ENCODE measurements around the gene CASK.
"Not testable (repeated sequence)": the region's sequence is repeated elsewhere in the genome, so short reads cannot be mapped to it uniquely, and the experiment has no call there.

The CASK gene

GRCh38 chrX:41655631-41656030 lies 267.7 kb downstream of the CASK start:
- Histone ChIP-seq H2AK5ac (ENCODE audit: low read length) (no peak overlapping the region), H3K4ac (ENCODE audit: low read depth, low read length) (no peak overlapping the region), H3K4me2 (ENCODE audit: low read length) (no peak overlapping the region), H3K4me3 (ENCODE audit: low read length) (no peak overlapping the region), H3K9ac (ENCODE audit: low read length) (no peak overlapping the region), H3K27me3 (ENCODE audit: insufficient read depth, low read length, poor library complexity) (no peaks in the 10 kb centered on the region), H2BK120ac (ENCODE audit: low read depth, low read length) (no peak overlapping the region), H3K56ac (ENCODE audit: low read length) (no peak overlapping the region), H2BK15ac (replicated peaks; ENCODE audit: low read depth) (no peak overlapping the region), H3K27ac (ENCODE audit: low read depth, low read length) (no peak overlapping the region), H3K36me3 (ENCODE audit: control insufficient read depth, insufficient read depth, low read length) (peaks cover 2% of the 10 kb centered on the region), H3K23ac (ENCODE audit: low read length) (no peak overlapping the region), H3K79me2 (ENCODE audit: control insufficient read depth, insufficient read depth, low read length) (no peaks in the 10 kb centered on the region), H3K4me1 (ENCODE audit: control insufficient read depth, low read depth, low read length) (no peaks in the 10 kb centered on the region), H3K18ac (ENCODE audit: low read length) (no peak overlapping the region), H4K5ac (ENCODE audit: low read length) (no peak overlapping the region), H3K79me1 (ENCODE audit: low read length) (no peaks in the 10 kb centered on the region), H2BK5ac (ENCODE audit: low read length) (no peak overlapping the region), H4K8ac (ENCODE audit: low read depth, low read length) (no peak overlapping the region)
- DNase-seq = no peak
- no CpG with 5 or more reads among the region's 4 CpGs for WGBS (ENCODE audit: extremely low coverage, insufficient coverage, low lambda C conversion rate)

- H2BK15ac ChIP-seq (replicated peaks; ENCODE audit: low read depth) = no peak overlapping the region
- no peak overlapping the region for H4K8ac ChIP-seq (ENCODE audit: low read depth, low read length)
- no peak overlapping the region for H3K18ac ChIP-seq (ENCODE audit: low read length)
- no peaks in the 10 kb centered on the region for H3K27me3 ChIP-seq (ENCODE audit: insufficient read depth, low read length, poor library complexity)
- no peaks in the 10 kb centered on the region for H3K4me1 ChIP-seq (ENCODE audit: control insufficient read depth, low read depth, low read length)
- no peaks in the 10 kb centered on the region for H3K36me3 ChIP-seq (ENCODE audit: control insufficient read depth, insufficient read depth, low read length)
- H2BK5ac ChIP-seq (ENCODE audit: low read length) = no peak overlapping the region
- no peaks in the 10 kb centered on the region for H3K79me2 ChIP-seq (ENCODE audit: control insufficient read depth, insufficient read depth, low read length)
- no CpG with 5 or more reads among the region's 4 CpGs for WGBS (ENCODE audit: extremely low coverage, insufficient coverage, low lambda C conversion rate)
- DNase-seq = no peak
- no peak overlapping the region for H4K5ac ChIP-seq (ENCODE audit: low read length)
- no peak overlapping the region for H2BK120ac ChIP-seq (ENCODE audit: low read depth, low read length)
- no peak overlapping the region for H3K27ac ChIP-seq (ENCODE audit: low read depth, low read length)
- no peak overlapping the region for H2AK5ac ChIP-seq (ENCODE audit: low read length)
- H3K4ac ChIP-seq (ENCODE audit: low read depth, low read length) = no peak overlapping the region
- H3K4me3 ChIP-seq (ENCODE audit: low read length) = no peak overlapping the region
- H3K23ac ChIP-seq (ENCODE audit: low read length) = no peak overlapping the region
- no peak overlapping the region for H3K4me2 ChIP-seq (ENCODE audit: low read length)
- no peak overlapping the region for H3K9ac ChIP-seq (ENCODE audit: low read length)
- no peaks in the 10 kb centered on the region for H3K79me1 ChIP-seq (ENCODE audit: low read length)
- H3K56ac ChIP-seq (ENCODE audit: low read length) = no peak overlapping the region
Measured at GRCh38 chrX:41655101-41655500, 268.3 kb downstream of the CASK start.

DNA sequence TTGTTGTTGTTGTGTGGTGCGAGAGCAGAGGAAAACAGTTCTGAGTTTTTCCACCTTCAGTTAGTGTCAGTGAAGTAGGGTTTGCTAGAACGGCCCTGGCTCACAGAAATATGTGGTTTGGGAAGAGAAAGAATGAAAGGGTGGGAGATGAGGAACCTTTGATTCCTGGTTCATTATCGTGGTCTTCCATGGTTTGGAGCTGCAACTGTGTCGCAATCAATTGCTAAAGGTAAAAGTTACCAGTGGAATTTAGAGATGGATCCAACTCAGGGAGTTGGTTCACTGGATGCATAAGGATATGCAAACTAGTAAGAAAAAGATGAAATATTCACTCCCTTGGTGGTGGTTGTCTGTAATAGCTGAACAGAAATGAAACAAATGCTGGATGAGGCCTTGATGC lies 270.2 kb downstream of the CASK start:
- Histone ChIP-seq H3K4me1 (ENCODE audit: control insufficient read depth, low read depth, low read length) (no peaks in the 10 kb centered on the region), H4K5ac (ENCODE audit: low read length) (no peak overlapping the region), H2BK15ac (replicated peaks; ENCODE audit: low read depth) (no peak overlapping the region), H3K79me1 (ENCODE audit: low read length) (no peaks in the 10 kb centered on the region), H3K4me2 (ENCODE audit: low read length) (no peak overlapping the region), H2BK120ac (ENCODE audit: low read depth, low read length) (no peak overlapping the region), H3K27me3 (ENCODE audit: insufficient read depth, low read length, poor library complexity) (no peaks in the 10 kb centered on the region), H3K36me3 (ENCODE audit: control insufficient read depth, insufficient read depth, low read length) (no peaks in the 10 kb centered on the region), H2AK5ac (ENCODE audit: low read length) (no peak overlapping the region), H4K8ac (ENCODE audit: low read depth, low read length) (no peak overlapping the region), H3K4me3 (ENCODE audit: low read length) (no peak overlapping the region), H3K4ac (ENCODE audit: low read depth, low read length) (no peak overlapping the region), H2BK5ac (ENCODE audit: low read length) (no peak overlapping the region), H3K18ac (ENCODE audit: low read length) (no peak overlapping the region), H3K56ac (ENCODE audit: low read length) (no peak overlapping the region), H3K27ac (ENCODE audit: low read depth, low read length) (no peak overlapping the region), H3K9ac (ENCODE audit: low read length) (no peak overlapping the region), H3K23ac (ENCODE audit: low read length) (no peak overlapping the region), H3K79me2 (ENCODE audit: control insufficient read depth, insufficient read depth, low read length) (no peaks in the 10 kb centered on the region)
- DNase-seq = no peak
- WGBS (ENCODE audit: extremely low coverage, insufficient coverage, low lambda C conversion rate) = no CpG with 5 or more reads among the region's 4 CpGs

GRCh38 chrX:41646201-41646600 lies 277.2 kb downstream of the CASK start:
- not testable (repeated sequence) for H3K27me3 ChIP-seq (ENCODE audit: insufficient read depth, low read length, poor library complexity); H3K27ac ChIP-seq (ENCODE audit: low read depth, low read length); H3K79me2 ChIP-seq (ENCODE audit: control insufficient read depth, insufficient read depth, low read length); H3K4me2 ChIP-seq (ENCODE audit: low read length); H3K23ac ChIP-seq (ENCODE audit: low read length); H4K5ac ChIP-seq (ENCODE audit: low read length); H3K4me1 ChIP-seq (ENCODE audit: control insufficient read depth, low read depth, low read length); H3K4ac ChIP-seq (ENCODE audit: low read depth, low read length); H3K36me3 ChIP-seq (ENCODE audit: control insufficient read depth, insufficient read depth, low read length); H3K79me1 ChIP-seq (ENCODE audit: low read length); H4K8ac ChIP-seq (ENCODE audit: low read depth, low read length); H2BK120ac ChIP-seq (ENCODE audit: low read depth, low read length); H2BK5ac ChIP-seq (ENCODE audit: low read length); H3K4me3 ChIP-seq (ENCODE audit: low read length); H3K9ac ChIP-seq (ENCODE audit: low read length); H3K18ac ChIP-seq (ENCODE audit: low read length); H3K56ac ChIP-seq (ENCODE audit: low read length); H2BK15ac ChIP-seq (replicated peaks; ENCODE audit: low read depth); H2AK5ac ChIP-seq (ENCODE audit: low read length); DNase-seq
- no CpG with 5 or more reads among the region's 2 CpGs for WGBS (ENCODE audit: extremely low coverage, insufficient coverage, low lambda C conversion rate)

GRCh38 chrX:41634284-41634683 lies 289.1 kb downstream of the CASK start:
- no peak overlapping the region for H3K23ac ChIP-seq (ENCODE audit: low read length)
- H3K79me1 ChIP-seq (ENCODE audit: low read length) = no peaks in the 10 kb centered on the region
- H3K79me2 ChIP-seq (ENCODE audit: control insufficient read depth, insufficient read depth, low read length) = no peaks in the 10 kb centered on the region
- no peak overlapping the region for H2BK5ac ChIP-seq (ENCODE audit: low read length)
- WGBS (ENCODE audit: extremely low coverage, insufficient coverage, low lambda C conversion rate) = no CpG with 5 or more reads among the region's 2 CpGs
- no peak overlapping the region for H2AK5ac ChIP-seq (ENCODE audit: low read length)
- no peak overlapping the region for H2BK15ac ChIP-seq (replicated peaks; ENCODE audit: low read depth)
- H3K56ac ChIP-seq (ENCODE audit: low read length) = no peak overlapping the region
- H3K27ac ChIP-seq (ENCODE audit: low read depth, low read length) = no peak overlapping the region
- no peaks in the 10 kb centered on the region for H3K36me3 ChIP-seq (ENCODE audit: control insufficient read depth, insufficient read depth, low read length)
- no peak overlapping the region for H3K18ac ChIP-seq (ENCODE audit: low read length)
- DNase-seq = peak; percentile 2
- H3K4me3 ChIP-seq (ENCODE audit: low read length) = no peak overlapping the region
- no peak overlapping the region for H3K4me2 ChIP-seq (ENCODE audit: low read length)
- H2BK120ac ChIP-seq (ENCODE audit: low read depth, low read length) = no peak overlapping the region
- no peak overlapping the region for H4K8ac ChIP-seq (ENCODE audit: low read depth, low read length)
- no peaks in the 10 kb centered on the region for H3K27me3 ChIP-seq (ENCODE audit: insufficient read depth, low read length, poor library complexity)
- H3K9ac ChIP-seq (ENCODE audit: low read length) = no peak overlapping the region
- H4K5ac ChIP-seq (ENCODE audit: low read length) = no peak overlapping the region
- no peak overlapping the region for H3K4ac ChIP-seq (ENCODE audit: low read depth, low read length)
- H3K4me1 ChIP-seq (ENCODE audit: control insufficient read depth, low read depth, low read length) = no peaks in the 10 kb centered on the region

DNA sequence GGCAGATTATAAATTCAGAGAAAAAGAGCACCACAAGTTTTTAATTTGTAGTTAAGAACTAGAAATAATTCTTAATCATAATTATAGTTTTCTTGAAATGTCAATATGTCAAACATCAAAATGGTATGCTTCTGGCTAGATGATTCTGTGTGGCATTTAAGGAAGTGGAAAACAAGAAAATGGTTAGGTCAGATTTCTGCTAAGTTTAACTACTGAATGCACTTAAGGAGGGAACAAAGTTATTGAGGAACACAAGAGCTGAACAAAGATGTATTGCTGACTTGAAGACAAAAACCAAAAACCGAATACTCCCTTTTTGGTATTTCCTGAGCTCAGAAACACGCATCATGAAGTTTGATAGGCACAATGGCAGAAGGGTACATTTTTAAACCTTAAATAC lies 293.3 kb downstream of the CASK start:
- no peak overlapping the region for H2BK15ac ChIP-seq (replicated peaks; ENCODE audit: low read depth)
- no peak overlapping the region for H2AK5ac ChIP-seq (ENCODE audit: low read length)
- no CpG with 5 or more reads among the region's 2 CpGs for WGBS (ENCODE audit: extremely low coverage, insufficient coverage, low lambda C conversion rate)
- H3K4ac ChIP-seq (ENCODE audit: low read depth, low read length) = no peak overlapping the region
- no peaks in the 10 kb centered on the region for H3K79me2 ChIP-seq (ENCODE audit: control insufficient read depth, insufficient read depth, low read length)
- H3K23ac ChIP-seq (ENCODE audit: low read length) = no peak overlapping the region
- H4K8ac ChIP-seq (ENCODE audit: low read depth, low read length) = no peak overlapping the region
- H4K5ac ChIP-seq (ENCODE audit: low read length) = no peak overlapping the region
- no peaks in the 10 kb centered on the region for H3K79me1 ChIP-seq (ENCODE audit: low read length)
- H3K27me3 ChIP-seq (ENCODE audit: insufficient read depth, low read length, poor library complexity) = no peaks in the 10 kb centered on the region
- H3K4me1 ChIP-seq (ENCODE audit: control insufficient read depth, low read depth, low read length) = no peaks in the 10 kb centered on the region
- H3K56ac ChIP-seq (ENCODE audit: low read length) = no peak overlapping the region
- no peak overlapping the region for H3K4me3 ChIP-seq (ENCODE audit: low read length)
- no peak overlapping the region for H3K9ac ChIP-seq (ENCODE audit: low read length)
- no peak overlapping the region for H3K4me2 ChIP-seq (ENCODE audit: low read length)
- no peaks in the 10 kb centered on the region for H3K36me3 ChIP-seq (ENCODE audit: control insufficient read depth, insufficient read depth, low read length)
- no peak overlapping the region for H2BK120ac ChIP-seq (ENCODE audit: low read depth, low read length)
- H2BK5ac ChIP-seq (ENCODE audit: low read length) = no peak overlapping the region
- no peak for DNase-seq
- no peak overlapping the region for H3K18ac ChIP-seq (ENCODE audit: low read length)
- no peak overlapping the region for H3K27ac ChIP-seq (ENCODE audit: low read depth, low read length)
